CD4-positive, alpha-beta T cell treated with Interleukin-1 beta for 1 hour (primary cell): ENCODE measurements around the gene KLK13.

ENCODE experiments used
- DNase-seq, 2 donors: peaks; one replicate each; pipeline ENCODE4 v3.0.0-alpha.2; 2020 to 2022

KLK13 gene

GRCh38 chr19:51091895-51092873 lies 27.3 kb upstream of the KLK13 start:
- DNase-seq = no peak

GRCh38 chr19:51091126-51091525 lies 26.2 kb upstream of the KLK13 start:
- DNase-seq = no peak

- DNase-seq = no peak
These were observed 25.6 kb upstream of the KLK13 start for GRCh38 chr19:51090471-51090870.

DNA sequence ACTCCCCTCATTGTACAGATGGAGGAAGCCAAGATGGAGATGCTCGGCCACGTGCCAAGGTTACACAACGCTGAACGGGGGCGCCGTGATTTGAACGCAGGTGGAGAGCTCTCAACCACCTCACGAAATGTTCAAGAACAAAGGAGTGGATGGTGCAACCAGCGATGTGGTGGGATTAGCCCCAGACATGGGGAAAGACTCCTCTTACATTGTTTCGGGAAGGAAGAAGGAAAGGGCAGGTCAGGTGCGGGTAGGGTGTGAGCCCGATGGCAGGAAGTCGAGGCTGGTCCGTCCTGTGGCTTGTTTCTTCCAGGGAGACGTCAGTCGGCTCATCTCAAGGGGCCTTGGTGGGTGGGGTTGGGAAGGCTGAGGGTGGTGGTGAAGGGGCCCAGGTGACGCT lies 24.9 kb upstream of the KLK13 start:
- no peak for DNase-seq

GRCh38 chr19:51086153-51086850 lies 21.4 kb upstream of the KLK13 start:
- DNase-seq = no peak

GRCh38 chr19:51084505-51084904 lies 19.6 kb upstream of the KLK13 start:
- DNase-seq = no peak

- DNase-seq = no peak
These were observed 18.9 kb upstream of the KLK13 start for GRCh38 chr19:51083783-51084182.

DNA sequence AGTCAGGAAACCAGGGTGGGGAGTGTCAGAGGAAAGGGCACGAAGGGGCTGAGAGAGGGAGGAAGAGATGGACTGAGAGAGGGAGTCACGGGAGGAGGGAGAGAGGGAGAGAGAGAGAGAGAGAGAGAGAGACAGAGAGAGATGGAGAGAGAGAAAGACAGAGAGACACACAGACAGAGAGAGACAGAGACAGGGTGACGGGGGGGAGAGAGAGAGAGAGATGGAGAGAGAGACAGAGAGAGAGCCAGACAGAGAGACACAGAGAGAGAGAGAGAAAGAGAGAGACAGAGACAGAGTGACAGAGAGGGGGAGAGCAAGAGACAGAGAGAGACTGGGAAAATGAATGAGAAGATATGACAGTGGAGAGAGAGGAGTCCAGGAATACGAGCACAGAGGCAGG lies 18.3 kb upstream of the KLK13 start:
- no peak for DNase-seq

GRCh38 chr19:51082611-51083010 lies 17.7 kb upstream of the KLK13 start, which contains the start of gene KLK14:
KLK14 (minus strand) TSS chr19:51082887; CDS start chr19:51082614, 273 bp downstream.
- DNase-seq = no peak

DNA sequence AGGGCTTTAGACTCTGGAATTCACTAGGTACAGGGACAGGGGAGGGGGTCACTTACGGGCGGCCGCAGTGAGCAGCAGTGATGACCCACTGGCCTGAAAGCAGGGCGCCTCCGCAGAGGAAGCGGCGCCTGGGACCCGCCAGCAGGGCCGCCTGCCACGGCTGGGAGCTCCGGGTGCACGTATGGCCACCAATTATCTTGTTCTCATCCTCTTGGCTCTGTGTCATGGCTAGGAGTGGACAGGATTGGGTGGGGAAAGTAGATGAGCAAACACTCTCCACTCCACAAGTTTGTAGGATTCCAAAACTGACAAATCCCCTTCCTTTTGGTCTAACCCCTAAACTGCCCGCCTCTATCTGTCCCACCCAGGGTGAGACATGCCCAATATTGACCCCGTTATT lies 16.6 kb upstream of the KLK13 start:
- DNase-seq = no peak

DNA sequence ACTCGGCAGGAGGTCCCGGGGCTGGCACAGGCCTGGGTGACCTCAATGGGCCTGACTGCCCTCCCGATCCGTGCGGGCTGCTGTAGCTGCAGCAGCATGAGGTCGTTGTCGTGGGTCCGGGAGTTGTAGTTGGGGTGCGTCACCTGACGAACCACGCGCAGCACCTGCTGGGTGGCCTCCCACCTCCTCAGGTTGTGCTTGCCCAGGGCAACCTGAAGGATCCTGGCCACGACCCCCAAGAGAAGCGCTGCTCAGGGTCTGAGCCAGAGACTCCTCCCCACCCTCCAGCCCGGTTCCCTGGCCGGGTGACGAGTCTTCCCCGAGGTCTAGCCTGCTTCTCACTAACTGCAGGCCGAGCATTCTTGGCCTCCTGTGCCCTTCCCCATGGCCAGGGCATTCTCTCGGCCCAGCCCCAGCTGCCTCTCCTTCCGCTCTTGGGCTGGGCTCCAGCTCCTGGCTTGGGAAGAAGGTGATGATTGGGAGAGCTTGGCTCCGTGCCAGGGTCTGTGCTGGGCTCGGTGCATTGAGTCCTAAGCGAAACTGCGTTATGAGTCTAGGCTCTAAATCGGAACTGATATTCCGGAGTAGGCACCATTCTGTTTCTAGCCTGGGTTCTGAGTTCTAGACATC lies 14.7 kb upstream of the KLK13 start:
- DNase-seq = no peak

DNA sequence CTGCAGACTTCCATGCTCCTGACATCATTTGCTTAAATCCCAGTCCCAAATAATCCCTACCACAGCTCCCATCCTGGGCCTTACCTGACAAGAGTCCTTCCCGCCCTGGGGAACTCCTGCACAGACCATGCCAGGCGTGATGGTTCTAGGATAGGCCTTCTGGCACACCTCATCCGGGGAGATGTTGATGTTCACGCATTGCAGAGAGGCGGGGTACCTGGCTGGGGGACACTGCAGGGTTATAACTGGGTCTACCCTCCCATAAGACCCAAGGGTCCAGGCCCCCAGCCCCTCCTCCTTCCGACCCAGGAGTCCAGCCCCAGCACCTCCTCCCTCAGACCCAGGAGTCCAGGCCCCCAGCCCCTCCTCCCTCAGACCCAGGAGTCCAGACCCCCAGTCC lies 13.8 kb upstream of the KLK13 start:
- no peak for DNase-seq

GRCh38 chr19:51078104-51078503 lies 13.2 kb upstream of the KLK13 start:
- no peak for DNase-seq

GRCh38 chr19:51076631-51077213 lies 11.8 kb upstream of the KLK13 start:
- no peak for DNase-seq

DNA sequence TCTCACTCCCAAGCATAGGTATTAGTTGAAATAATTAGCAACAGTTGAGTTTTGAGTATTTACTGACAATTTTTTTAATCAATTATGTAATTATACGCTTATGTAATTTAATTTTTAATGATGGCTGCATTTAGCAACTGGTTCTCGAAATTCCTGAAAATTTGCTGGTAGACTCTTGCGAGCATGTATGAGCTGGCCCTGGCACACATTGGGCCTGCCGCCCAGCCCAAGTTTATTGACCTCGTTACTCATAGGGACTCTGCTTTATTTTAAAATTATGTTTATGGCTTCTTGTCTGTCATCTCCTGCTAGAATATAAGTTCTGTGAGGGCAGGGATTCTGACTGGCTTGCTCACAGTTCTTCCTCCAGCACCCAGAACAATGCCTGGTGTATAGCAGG lies 11.1 kb upstream of the KLK13 start:
- DNase-seq = no peak

- no peak for DNase-seq
These were observed 6.2 kb upstream of the KLK13 start for GRCh38 chr19:51071095-51071405.

- DNase-seq = no peak
These were observed 5.6 kb upstream of the KLK13 start for GRCh38 chr19:51070334-51071094.

GRCh38 chr19:51066393-51067186 lies 1.7 kb upstream of the KLK13 start:
- no peak for DNase-seq

GRCh38 chr19:51065221-51065960 lies 499 bp upstream of the KLK13 start:
- no peak for DNase-seq

DNA sequence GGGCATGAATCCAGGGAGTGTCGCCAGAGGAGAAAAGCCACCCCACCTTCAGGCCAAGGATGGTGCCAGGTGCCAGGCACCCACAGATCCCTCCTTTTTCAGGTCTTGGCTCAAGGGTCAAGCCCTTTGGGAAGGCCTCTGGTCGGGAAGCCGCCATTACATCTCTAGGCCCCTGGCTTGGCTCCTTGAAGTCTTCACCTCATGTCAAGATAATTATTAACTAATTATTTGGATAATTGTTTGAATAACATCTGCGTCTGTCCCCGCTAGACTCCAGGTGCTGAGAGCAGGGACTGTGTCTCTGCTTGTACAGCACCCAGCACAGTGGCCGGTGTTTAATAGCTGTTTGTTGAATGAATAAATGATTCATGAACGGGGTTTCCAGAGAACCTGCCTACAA lies 1.2 kb downstream of the KLK13 start:
- no peak for DNase-seq

GRCh38 chr19:51060973-51061372 lies 3.9 kb downstream of the KLK13 start:
- DNase-seq = no peak
